SK-N-SH (cell line): ENCODE data around the gene RITA1. TPM values are rescaled to one million over a fixed set of nuclear protein-coding genes. Genes with fewer than 3 reads are reported as not detected.

ENCODE experiments used
- CTCF ChIA-PET: fragments of 300-600, 350-600 bp; formaldehyde crosslinking; extraction: SDS; loops from one replicate; lab custom pipeline; 2021; lab: Yijun Ruan, JAX
- POLR2A ChIA-PET: fragments of 350-600 bp; sonication (Branson Sonifier 250); formaldehyde crosslinking; extraction: SDS; loops from one replicate; lab custom pipeline; 2020; ENCODE audit warnings: antibody characterized with exemption, inconsistent platforms; lab: Yijun Ruan, JAX
- DNase-seq: peaks from one replicate; pipeline ENCODE4 v3.0.0; 2012
- H2AFZ ChIP-seq: fragments of 200-600 bp; sonication (generic); 2 replicates; pipeline ENCODE4 v1.8.1; 2016; ENCODE audit warnings: antibody characterized with exemption, mild to moderate bottlenecking, low read depth
- H3F3A ChIP-seq: fragments of 200-600 bp; sonication (generic); replicated peaks from 2 replicates; pipeline ENCODE3; 2016; ENCODE audit warnings: antibody characterized with exemption, mild to moderate bottlenecking; ENCODE audit not compliant: insufficient read depth
- H3K27ac ChIP-seq, 2 experiments: fragments of 200-500 bp in 1 of 2; fragments of 200-600 bp in 1 of 2; sonication (Bioruptor generic) in 1 of 2; sonication (generic), shearing (Covaris generic) in 1 of 2; 2 replicates each; pipeline versions ENCODE4 v1.5.1 to v1.6.1; 2014 to 2016; ENCODE audit warnings: low read depth in 2 of 2, inconsistent platforms in 1 of 2, low read length in 1 of 2, mild to moderate bottlenecking in 1 of 2, mixed read lengths in 1 of 2
- H3K27me3 ChIP-seq: fragments of 200-600 bp; sonication (generic), shearing (Covaris generic); 2 replicates; pipeline ENCODE4 v1.6.1; 2016; ENCODE audit warnings: mixed run types; ENCODE audit not compliant: insufficient read depth
- H3K36me3 ChIP-seq, 2 experiments: fragments of 200-500 bp in 1 of 2; fragments of 200-600 bp in 1 of 2; sonication (Bioruptor generic) in 1 of 2; sonication (generic) in 1 of 2; replicated peaks in 1 of 2; 2 replicates each; pipeline versions ENCODE3 to v1.5.1; 2014 to 2016; ENCODE audit warnings: low read length in 1 of 2, mild to moderate bottlenecking in 1 of 2; ENCODE audit not compliant: insufficient read depth in 2 of 2, control insufficient read depth in 1 of 2
- H3K4me1 ChIP-seq, 2 experiments: fragments of 200-500 bp in 1 of 2; fragments of 200-600 bp in 1 of 2; sonication (Bioruptor generic) in 1 of 2; sonication (generic), shearing (Covaris generic) in 1 of 2; 2 replicates each; pipeline versions ENCODE4 v1.5.1 to v1.6.1; 2014 to 2016; ENCODE audit warnings: low read depth in 1 of 2, low read length in 1 of 2, mixed run types in 1 of 2; ENCODE audit not compliant: insufficient read depth in 2 of 2, control insufficient read depth in 1 of 2
- H3K4me2 ChIP-seq: fragments of 200-600 bp; sonication (generic), shearing (Covaris generic); 2 replicates; pipeline ENCODE4 v1.6.1; 2017; ENCODE audit warnings: mixed run types
- H3K4me3 ChIP-seq, 2 experiments: fragments of 200-500 bp in 1 of 2; fragments of 200-600 bp in 1 of 2; sonication (Bioruptor generic) in 1 of 2; sonication (generic), shearing (Covaris generic) in 1 of 2; 2 replicates each; pipeline versions ENCODE4 v1.5.1 to v1.8.1; 2014 to 2016; ENCODE audit warnings: low read depth in 2 of 2, inconsistent platforms in 1 of 2, low read length in 1 of 2, mild to moderate bottlenecking in 1 of 2, mixed read lengths in 1 of 2, moderate library complexity in 1 of 2
- H3K79me2 ChIP-seq: fragments of 200-600 bp; sonication (generic); 2 replicates; pipeline ENCODE4 v1.8.1; 2017; ENCODE audit warnings: mild to moderate bottlenecking; ENCODE audit not compliant: insufficient read depth
- H3K9ac ChIP-seq: fragments of 200-600 bp; sonication (generic); 2 replicates; pipeline ENCODE4 v1.6.1; 2017; ENCODE audit warnings: mixed run types
- H3K9me2 ChIP-seq: fragments of 200-600 bp; sonication (generic); 2 replicates; pipeline ENCODE4 v1.6.1; 2017; ENCODE audit warnings: mixed run types
- H3K9me3 ChIP-seq: fragments of 200-600 bp; sonication (generic); 2 replicates; pipeline ENCODE4 v1.6.1; 2017; ENCODE audit warnings: mixed run types, mild to moderate bottlenecking, moderate library complexity
- H4K20me1 ChIP-seq: fragments of 200-600 bp; sonication (generic); 2 replicates; pipeline ENCODE4 v1.6.1; 2017; ENCODE audit warnings: mild to moderate bottlenecking, mixed run types; ENCODE audit not compliant: insufficient read depth
- CHD2 ChIP-seq: fragments of 150-350 bp; IDR thresholded peaks from 2 replicates; pipeline ENCODE4 v1.6.1; 2018; ENCODE audit warnings: low read length; ENCODE audit not compliant: partially characterized antibody
- CTCF ChIP-seq: fragments of 200-600 bp; sonication (generic); IDR thresholded peaks from 2 replicates; pipeline ENCODE4 v1.6.1; 2017; ENCODE audit warnings: antibody characterized with exemption, mild to moderate bottlenecking, moderate library complexity
- EZH2phosphoT487 ChIP-seq: fragments of 200-600 bp; sonication (generic); IDR thresholded peaks from 2 replicates; pipeline ENCODE4 v1.6.1; 2017; ENCODE audit warnings: low read depth, mixed run types, mild to moderate bottlenecking, antibody characterized with exemption, moderate library complexity, borderline replicate concordance
- FOXJ3 ChIP-seq: sonication (generic); formaldehyde crosslinking; IDR thresholded peaks from 2 replicates; pipeline ENCODE4 v1.5.1; 2020; ENCODE audit warnings: mild to moderate bottlenecking, missing genetic modification reagents
- GATA2 ChIP-seq: sonication (generic); formaldehyde crosslinking; IDR thresholded peaks from 2 replicates; pipeline ENCODE4 v1.5.0; 2020; ENCODE audit warnings: mild to moderate bottlenecking, missing genetic modification reagents
- JUND ChIP-seq: IDR thresholded peaks from 2 replicates; pipeline ENCODE4 v1.4.0; 2012
- MEF2A ChIP-seq: IDR thresholded peaks from 2 replicates; pipeline ENCODE4 v1.4.0; 2012; ENCODE audit warnings: low read depth, borderline replicate concordance
- PBX3 ChIP-seq: IDR thresholded peaks from 2 replicates; pipeline ENCODE4; 2012
- RAD21 ChIP-seq: IDR thresholded peaks from 2 replicates; pipeline ENCODE4 v1.6.1; 2012; ENCODE audit warnings: mild to moderate bottlenecking, low read length
- RCOR1 ChIP-seq: fragments of 150-350 bp; IDR thresholded peaks from 2 replicates; pipeline ENCODE4 v1.6.1; 2017; ENCODE audit warnings: antibody characterized with exemption, low read length
- REST ChIP-seq: IDR thresholded peaks from 2 replicates; pipeline ENCODE4 v1.6.1; 2012; ENCODE audit warnings: mild to moderate bottlenecking, low read depth, low read length, moderate library complexity
- RFX5 ChIP-seq: IDR thresholded peaks from 2 replicates; pipeline ENCODE4 v1.6.1; 2012; ENCODE audit warnings: mild to moderate bottlenecking, improper control_type of control experiment, low read length
- SMC3 ChIP-seq: IDR thresholded peaks from 2 replicates; pipeline ENCODE4 v1.6.1; 2012; ENCODE audit warnings: low read depth, low read length, improper control_type of control experiment
- TEAD4 ChIP-seq: IDR thresholded peaks from 2 replicates; pipeline ENCODE4 v1.4.0; 2012; ENCODE audit warnings: mild to moderate bottlenecking, borderline replicate concordance; ENCODE audit not compliant: insufficient read depth
- USF1 ChIP-seq: IDR thresholded peaks from 2 replicates; pipeline ENCODE4 v1.4.0; 2012; ENCODE audit warnings: low read depth, borderline replicate concordance
- YY1 ChIP-seq: IDR thresholded peaks from 2 replicates; pipeline ENCODE4 v1.4.0; 2012; ENCODE audit warnings: low read depth, mild to moderate bottlenecking
- ZBTB33 ChIP-seq: IDR thresholded peaks from 2 replicates; pipeline ENCODE4 v1.4.0; 2012; ENCODE audit warnings: low read depth, borderline replicate concordance
- WGBS: methylation state at CpG from one replicate; pipeline ENCODE4 v1.1.6; 2017; ENCODE audit warnings: low lambda C conversion rate; 5-methylcytosine and 5-hydroxymethylcytosine counted together
- polyA plus RNA-seq, 3 experiments: library from polyadenylated mRNA; depleted of rRNA; stranded (reverse); fragments of >200 nt; gene quantifications; 2 replicates each; pipeline ENCODE4 v1.2.3, GENCODE V29; 2012

Gene RITA1
- polyA plus RNA-seq, 1 of the 3 experiments (the other 2 are of a cell fraction) = 21.1 TPM

GRCh38 chr12:113162102-113163029 is 23.2 kb upstream of the RITA1 start (continued):
- peak; percentile 47; the same call in 1 of the 2 replicates for TF ChIP-seq REST
- TF ChIP-seq, all 33 proteins: peak for 5

- Histone ChIP-seq H3K27me3 (no peaks in the 10 kb centered on the region), H3K9ac (no peak overlapping the region), H3K4me3 (no peak overlapping the region), H2AFZ (no peak overlapping the region), H3K9me2 (no peaks in the 10 kb centered on the region), H3K9me3 (no peaks in the 10 kb centered on the region), H3K4me1 (peaks cover 7 to 23% of the 10 kb centered on the region in 2 experiments; a peak in 2 of 4 replicates), H3K4me2 (no peak overlapping the region), H3F3A (no peaks in the 10 kb centered on the region), H4K20me1 (peaks cover 8% of the 10 kb centered on the region; the same call in 1 of the 2 replicates), H3K27ac (no peak overlapping the region; a peak in 1 of 4 replicates), H3K79me2 (no peaks in the 10 kb centered on the region), H3K36me3 (peaks cover 13 to 50% of the 10 kb centered on the region in 2 experiments)
- ChIA-PET CTCF (interaction anchor here (0.9 to 5.6 kb wide), 4 partner anchors 10 to 170 kb away, joined by 3 to 39 read pairs (median 16); no protein-coding TSS in a partner anchor), POLR2A (interaction anchor here (1.0 kb wide), 1 partner anchor 10 kb away, joined by 3 read pairs; no protein-coding TSS in a partner anchor)
- WGBS = 94% methylated on average over 10 of the region's 12 CpGs
- DNase-seq = no peak
- TF ChIP-seq CHD2 = no peak
- TF ChIP-seq EZH2phosphoT487 = no peak
- TF ChIP-seq RFX5 = no peak
- no peak for TF ChIP-seq USF1
- TF ChIP-seq ZBTB33 = no peak
- no peak for TF ChIP-seq JUND
- no peak for TF ChIP-seq RAD21
- no peak for TF ChIP-seq SMC3
- TF ChIP-seq RCOR1 = no peak
- no peak for TF ChIP-seq FOXJ3
- no peak for TF ChIP-seq MEF2A
- TF ChIP-seq PBX3 = no peak
- no peak for TF ChIP-seq YY1
- no peak for TF ChIP-seq CTCF
- TF ChIP-seq TEAD4 = no peak
- TF ChIP-seq GATA2 (CRISPR knock-in tag) = no peak
Observed at GRCh38 chr12:113163030-113163360, 22.5 kb upstream of the RITA1 start.
